Loucy (cell line): Measurements from ENCODE around the gene GBP6.

Experiments used
- CTCF ChIP-seq: fragments of 200-600 bp; sonication (generic); conservative IDR thresholded peaks from 2 replicates; pipeline ENCODE4 v1.5.1; 2014; ENCODE audit warnings: mild to moderate bottlenecking, antibody characterized with exemption, low read length
- EZH2phosphoT487 ChIP-seq: fragments of 200-600 bp; IDR thresholded peaks from 2 replicates; pipeline ENCODE4 v1.6.1; 2018; ENCODE audit warnings: antibody characterized with exemption, mild to moderate bottlenecking, moderate library complexity, borderline replicate concordance

GRCh38 chr1:89350298-89350697 lies 13.6 kb upstream of the GBP6 start:
- TF ChIP-seq CTCF, result no peak
- no peak for TF ChIP-seq EZH2phosphoT487
